HG03175 (cell line): ENCODE measurements around the gene SRGAP2C.
"Not testable (repeated sequence)": the region's sequence is repeated elsewhere in the genome, so short reads cannot be mapped to it uniquely, and the experiment has no call there.

Source experiments
- ATAC-seq: cut with Tn5 transposase; IDR thresholded peaks from one replicate; pipeline ENCODE4 v1.9.1; 2021; ENCODE audit warnings: mild to moderate bottlenecking, moderate library complexity; ENCODE audit not compliant: unreplicated experiment

The SRGAP2C gene

GRCh38 chr1:121185140-121185708, 449 bp downstream of the SRGAP2C start:
- not testable (repeated sequence) for ATAC-seq

- ATAC-seq, result not testable (repeated sequence)
These were observed 1.4 kb downstream of the SRGAP2C start for GRCh38 chr1:121186191-121186590.

- ATAC-seq, result not testable (repeated sequence)
These were observed 3.1 kb downstream of the SRGAP2C start for GRCh38 chr1:121187914-121188313.

- not testable (repeated sequence) for ATAC-seq
These were observed 7.7 kb downstream of the SRGAP2C start for GRCh38 chr1:121192512-121192911.

- not testable (repeated sequence) for ATAC-seq
These were observed 12.5 kb downstream of the SRGAP2C start for GRCh38 chr1:121197095-121197882.

GRCh38 chr1:121199763-121200162, 15.0 kb downstream of the SRGAP2C start:
- ATAC-seq, result not testable (repeated sequence)

GRCh38 chr1:121200232-121200631, 15.5 kb downstream of the SRGAP2C start:
- ATAC-seq, result not testable (repeated sequence)

GRCh38 chr1:121200985-121201981, 16.5 kb downstream of the SRGAP2C start:
- ATAC-seq, result not testable (repeated sequence)

- not testable (repeated sequence) for ATAC-seq
These were observed 18.2 kb downstream of the SRGAP2C start for GRCh38 chr1:121202986-121203385.

- ATAC-seq, result not testable (repeated sequence)
These were observed 21.3 kb downstream of the SRGAP2C start for GRCh38 chr1:121205786-121206711.

- not testable (repeated sequence) for ATAC-seq
These were observed 22.6 kb downstream of the SRGAP2C start for GRCh38 chr1:121207328-121207727.

GRCh38 chr1:121208375-121208774, 23.6 kb downstream of the SRGAP2C start:
- not testable (repeated sequence) for ATAC-seq

GRCh38 chr1:121210778-121211177, 26.0 kb downstream of the SRGAP2C start:
- ATAC-seq, result not testable (repeated sequence)

GRCh38 chr1:121213491-121213890, 28.7 kb downstream of the SRGAP2C start:
- not testable (repeated sequence) for ATAC-seq

GRCh38 chr1:121214544-121215156, 29.9 kb downstream of the SRGAP2C start:
- ATAC-seq, result not testable (repeated sequence)

- not testable (repeated sequence) for ATAC-seq
These were observed 31.1 kb downstream of the SRGAP2C start for GRCh38 chr1:121215699-121216417.

- not testable (repeated sequence) for ATAC-seq
These were observed 31.9 kb downstream of the SRGAP2C start for GRCh38 chr1:121216676-121217075.

- peak; percentile 75 for ATAC-seq
These were observed 37.0 kb downstream of the SRGAP2C start for GRCh38 chr1:121221770-121222169.

GRCh38 chr1:121224714-121225113, 39.9 kb downstream of the SRGAP2C start:
- peak; percentile 98 for ATAC-seq
